GM23248 (cell line): ENCODE measurements around the gene TMED1.

Experiments used
- EZH2 ChIP-seq: fragments of 200-600 bp; sonication (generic); IDR thresholded peaks from 2 replicates; pipeline ENCODE4 v1.6.1; 2018; ENCODE audit warnings: antibody characterized with exemption, mild to moderate bottlenecking; ENCODE audit not compliant: insufficient read depth, poor library complexity, severe bottlenecking
- EZH2phosphoT487 ChIP-seq: fragments of 200-600 bp; sonication (generic); IDR thresholded peaks from 2 replicates; pipeline ENCODE4 v1.6.1; 2018; ENCODE audit warnings: antibody characterized with exemption, moderate library complexity, mild to moderate bottlenecking, low read depth; ENCODE audit not compliant: insufficient read depth

DNA sequence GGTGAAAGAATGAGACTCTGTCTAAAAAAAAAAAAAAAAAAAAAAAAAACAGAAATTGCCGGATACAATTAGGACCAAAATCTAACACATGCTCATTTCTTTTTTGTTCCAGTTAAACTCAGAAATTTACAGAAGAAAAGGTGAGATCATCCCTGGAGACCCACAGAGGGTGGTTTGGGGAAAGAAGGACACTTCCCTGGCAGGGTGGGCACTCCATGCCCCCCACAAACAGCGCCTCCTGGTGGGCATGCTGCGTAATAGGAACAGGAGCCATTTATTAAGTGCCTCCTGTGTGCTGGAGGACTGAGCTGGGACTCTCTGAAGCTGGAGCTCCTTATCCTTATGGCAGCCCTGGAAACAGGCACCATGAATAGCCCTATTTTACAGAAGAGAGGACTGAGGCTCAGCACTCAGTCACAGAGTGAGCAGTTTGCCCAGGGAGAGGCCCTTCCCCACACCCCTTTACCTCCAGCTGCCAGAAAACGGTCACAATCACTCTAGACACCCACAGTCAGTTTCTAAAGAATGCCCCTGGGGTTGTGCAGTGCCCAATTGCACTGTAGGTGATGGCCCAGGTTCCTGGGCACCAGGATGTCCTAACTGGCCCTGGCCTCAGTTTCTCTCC, 22.3 kb upstream of the TMED1 start:
- TF ChIP-seq EZH2: no peak
- TF ChIP-seq EZH2phosphoT487: no peak
